PC-3 (cell line): ENCODE measurements around the gene APCDD1L. TPM values are rescaled to one million over a fixed set of nuclear protein-coding genes. Genes with fewer than 3 reads are reported as not detected.

Experiments used
- ATAC-seq: fragments of 200-7000 bp; cut with Tn5 transposase; 2 replicates; pipeline ENCODE4 v1.9.1; 2020; ENCODE audit warnings: mild to moderate bottlenecking, moderate library complexity
- BruUV-seq: library from RNA; stranded (reverse); fragments of 400-500 nt; replicated peaks from 2 replicates; lab custom pipeline; 2021; lab: Mats Ljungman, UMichigan
- CTCF ChIA-PET: fragments of 300-600 bp; sonication (Branson Sonifier 250); formaldehyde crosslinking; loops from one replicate; lab custom pipeline; 2022; ENCODE audit warnings: antibody characterized with exemption; lab: Charles Lee
- POLR2A ChIA-PET: fragments of 300-600 bp; sonication (Branson Sonifier 250); formaldehyde crosslinking; loops from one replicate; lab custom pipeline; 2022; ENCODE audit warnings: antibody characterized with exemption; ENCODE audit not compliant: unreplicated experiment; lab: Charles Lee
- DNase-seq: peaks from one replicate; pipeline ENCODE4 v3.0.0-alpha.2; 2015
- H2AFZ ChIP-seq: fragments of 300-600 bp; sonication (generic); 2 replicates; pipeline ENCODE4 v1.6.0; 2016; ENCODE audit warnings: antibody characterized with exemption, low read length
- H3F3A ChIP-seq: fragments of 300-600 bp; sonication (generic); one replicate; pipeline ENCODE4 v1.6.0; 2017; ENCODE audit warnings: antibody characterized with exemption, low read length, control low read depth, mild to moderate bottlenecking; ENCODE audit not compliant: unreplicated experiment
- H3K27ac ChIP-seq: fragments of 300-600 bp; sonication (generic); 2 replicates; pipeline ENCODE4 v1.5.1; 2016; ENCODE audit warnings: mild to moderate bottlenecking, low read length
- H3K27me3 ChIP-seq: fragments of 300-600 bp; sonication (generic); 2 replicates; pipeline ENCODE4 v1.6.1; 2016; ENCODE audit warnings: low read length, mixed read lengths
- H3K36me3 ChIP-seq: fragments of 300-600 bp; sonication (generic); 2 replicates; pipeline ENCODE4 v1.6.1; 2016; ENCODE audit warnings: low read depth, mixed run types, low read length, mixed read lengths
- H3K4me1 ChIP-seq: fragments of 300-600 bp; sonication (generic); 2 replicates; pipeline ENCODE4 v1.5.1; 2016; ENCODE audit warnings: low read length; ENCODE audit not compliant: insufficient read depth
- H3K4me2 ChIP-seq: fragments of 300-600 bp; sonication (generic); 2 replicates; pipeline ENCODE4 v1.6.0; 2016; ENCODE audit warnings: low read length
- H3K4me3 ChIP-seq: fragments of 300-600 bp; sonication (generic); 2 replicates; pipeline ENCODE4 v1.5.1; 2016; ENCODE audit warnings: mild to moderate bottlenecking, low read length, mixed read lengths
- H3K79me2 ChIP-seq: fragments of 300-600 bp; sonication (generic); 2 replicates; pipeline ENCODE4 v1.6.1; 2017; ENCODE audit warnings: low read length, mixed read lengths
- H3K9ac ChIP-seq: fragments of 300-600 bp; sonication (generic); 2 replicates; pipeline ENCODE4 v1.6.0; 2016; ENCODE audit warnings: mild to moderate bottlenecking, low read length
- H3K9me2 ChIP-seq: fragments of 300-600 bp; sonication (generic); replicated peaks from 2 replicates; pipeline ENCODE4 v1.6.1; 2016; ENCODE audit warnings: mixed run types, low read length, mixed read lengths
- H3K9me3 ChIP-seq: fragments of 300-600 bp; sonication (generic); 2 replicates; pipeline ENCODE4 v1.6.1; 2016; ENCODE audit warnings: low read length, mixed read lengths
- H4K20me1 ChIP-seq: fragments of 300-600 bp; sonication (generic); 2 replicates; pipeline ENCODE4 v1.6.1; 2016; ENCODE audit warnings: low read length, mixed read lengths
- EZH2 ChIP-seq: fragments of 300-600 bp; sonication (generic); IDR thresholded peaks from one replicate; pipeline ENCODE4 v1.6.1; 2017; ENCODE audit warnings: antibody characterized with exemption, mild to moderate bottlenecking, low read length; ENCODE audit not compliant: unreplicated experiment
- EZH2phosphoT487 ChIP-seq: fragments of 300-600 bp; sonication (generic); IDR thresholded peaks from 2 replicates; pipeline ENCODE4 v1.6.1; 2018; ENCODE audit warnings: mild to moderate bottlenecking, antibody characterized with exemption, low read length, borderline replicate concordance
- intact Hi-C: fragments of 100-400 bp; cut with micrococcal nuclease; formaldehyde crosslinking; loops from 2 replicates; pipeline ENCODE4 v1.9.0; 2023
- total RNA-seq: library from RNA; depleted of rRNA; stranded (reverse); fragments of >200 nt; gene quantifications from 2 replicates; pipeline ENCODE4 v1.2.3, GENCODE V29; 2014
- TF ChIP-seq, protein P1 (sequence below): fragments of 300-600 bp; sonication (generic); conservative IDR thresholded peaks from 2 replicates; pipeline ENCODE4 v1.5.1; 2017; ENCODE audit warnings: antibody characterized with exemption, low read depth, mild to moderate bottlenecking, low read length

The APCDD1L gene
- total RNA-seq, 1 experiment from 2014 or later: 2.0 TPM

GRCh38 chr20:58459058-58459750 is 56.0 kb downstream of the APCDD1L start:
- no peaks in the 10 kb centered on the region for H4K20me1 ChIP-seq
- no peaks in the 10 kb centered on the region for H3K79me2 ChIP-seq
- H3K4me1 ChIP-seq: no peaks in the 10 kb centered on the region
- TF ChIP-seq EZH2 (no peak), EZH2phosphoT487 (no peak)
- TF ChIP-seq, protein P1, sequence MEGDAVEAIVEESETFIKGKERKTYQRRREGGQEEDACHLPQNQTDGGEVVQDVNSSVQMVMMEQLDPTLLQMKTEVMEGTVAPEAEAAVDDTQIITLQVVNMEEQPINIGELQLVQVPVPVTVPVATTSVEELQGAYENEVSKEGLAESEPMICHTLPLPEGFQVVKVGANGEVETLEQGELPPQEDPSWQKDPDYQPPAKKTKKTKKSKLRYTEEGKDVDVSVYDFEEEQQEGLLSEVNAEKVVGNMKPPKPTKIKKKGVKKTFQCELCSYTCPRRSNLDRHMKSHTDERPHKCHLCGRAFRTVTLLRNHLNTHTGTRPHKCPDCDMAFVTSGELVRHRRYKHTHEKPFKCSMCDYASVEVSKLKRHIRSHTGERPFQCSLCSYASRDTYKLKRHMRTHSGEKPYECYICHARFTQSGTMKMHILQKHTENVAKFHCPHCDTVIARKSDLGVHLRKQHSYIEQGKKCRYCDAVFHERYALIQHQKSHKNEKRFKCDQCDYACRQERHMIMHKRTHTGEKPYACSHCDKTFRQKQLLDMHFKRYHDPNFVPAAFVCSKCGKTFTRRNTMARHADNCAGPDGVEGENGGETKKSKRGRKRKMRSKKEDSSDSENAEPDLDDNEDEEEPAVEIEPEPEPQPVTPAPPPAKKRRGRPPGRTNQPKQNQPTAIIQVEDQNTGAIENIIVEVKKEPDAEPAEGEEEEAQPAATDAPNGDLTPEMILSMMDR: no peak
- no peak overlapping the region for H3K27ac ChIP-seq
- ChIA-PET CTCF (no interaction called here), POLR2A (no interaction called here)
- DNase-seq (no peak), ATAC-seq (no peak)
- H3K9me2 ChIP-seq: no peaks in the 10 kb centered on the region
- H2AFZ ChIP-seq: no peak overlapping the region
- H3K36me3 ChIP-seq: no peaks in the 10 kb centered on the region
- no peaks in the 10 kb centered on the region for H3K9me3 ChIP-seq
- H3K4me2 ChIP-seq: no peak overlapping the region
- H3K27me3 ChIP-seq: no peaks in the 10 kb centered on the region
- no peak overlapping the region for H3K9ac ChIP-seq
- no peaks in the 10 kb centered on the region for H3F3A ChIP-seq
- H3K4me3 ChIP-seq: no peak overlapping the region
- intact Hi-C loops: no loop called here
- no TSS peak for BruUV-seq

GRCh38 chr20:58458342-58459057 is 56.7 kb downstream of the APCDD1L start:
- DNase-seq (peak; percentile 22), ATAC-seq (peak; percentile 12)
- no peak overlapping the region for H3K9ac ChIP-seq
- TF ChIP-seq EZH2phosphoT487: no peak
- no peak for TF ChIP-seq EZH2
- TF ChIP-seq, protein P1: no peak
- no peaks in the 10 kb centered on the region for H3K27me3 ChIP-seq
- no peaks in the 10 kb centered on the region for H3K79me2 ChIP-seq
- no peaks in the 10 kb centered on the region for H3K4me1 ChIP-seq
- no peak overlapping the region for H3K4me3 ChIP-seq
- no peaks in the 10 kb centered on the region for H3K9me2 ChIP-seq
- no TSS peak for BruUV-seq
- H3K27ac ChIP-seq: 0 out of 2 replicates have a peak overlapping the region, but pooled peaks have one; percentile 4
- no peak overlapping the region for H3K4me2 ChIP-seq
- H3F3A ChIP-seq: no peaks in the 10 kb centered on the region
- no peaks in the 10 kb centered on the region for H4K20me1 ChIP-seq
- H3K36me3 ChIP-seq: no peaks in the 10 kb centered on the region
- ChIA-PET POLR2A (no interaction called here), CTCF (interaction anchor here (0.6 to 0.7 kb wide), 2 partner anchors 23 to 192 kb away, joined by 3 read pairs; no protein-coding TSS in a partner anchor)
- intact Hi-C loops: no loop called here
- no peak overlapping the region for H2AFZ ChIP-seq
- no peaks in the 10 kb centered on the region for H3K9me3 ChIP-seq
